Activated CD4-positive, alpha-beta T cell treated with anti-CD3 and anti-CD28 coated beads, Interleukin-2, amount 10 ng/mL, durations not matched to agents 7 days and 5 days (primary cell): ENCODE results near the gene NECTIN1. TPM values are rescaled to one million over a fixed set of nuclear protein-coding genes. Genes with fewer than 3 reads are reported as not detected.

ENCODE experiments used
- CTCF ChIA-PET: fragments of 350-600 bp; sonication (Branson Sonifier 250); formaldehyde crosslinking; loops from one replicate; lab custom pipeline; 2021; ENCODE audit warnings: antibody characterized with exemption; lab: Charles Lee
- POLR2A ChIA-PET: fragments of 350-600 bp; sonication (Branson Sonifier 250); formaldehyde crosslinking; loops from one replicate; lab custom pipeline; 2021; ENCODE audit warnings: antibody characterized with exemption; lab: Charles Lee
- DNase-seq: peaks from one replicate; pipeline ENCODE4 v3.0.0-alpha.2; 2020
- H3K27ac Mint-ChIP-seq: one replicate; pipeline ENCODE4 v1.8.0; 2021; ENCODE audit warnings: mild to moderate bottlenecking, moderate library complexity, mixed read lengths
- H3K27me3 Mint-ChIP-seq: one replicate; pipeline ENCODE4 v1.8.0; 2021; ENCODE audit warnings: mixed read lengths
- H3K36me3 Mint-ChIP-seq: one replicate; pipeline ENCODE4 v1.8.0; 2021; ENCODE audit warnings: low read depth, mixed read lengths
- H3K4me1 Mint-ChIP-seq: one replicate; pipeline ENCODE4 v1.8.0; 2021; ENCODE audit warnings: mixed read lengths
- H3K4me3 Mint-ChIP-seq: one replicate; pipeline ENCODE4 v1.8.0; 2021; ENCODE audit warnings: mild to moderate bottlenecking, moderate library complexity, mixed read lengths
- H3K9me3 Mint-ChIP-seq: one replicate; pipeline ENCODE4 v1.8.0; 2021; ENCODE audit warnings: mixed read lengths
- total RNA-seq, 2 experiments: library from RNA; stranded (reverse); gene quantifications; one replicate each; pipeline ENCODE4 v1.2.3, GENCODE V29; 2021

NECTIN1 gene
- total RNA-seq, 2 experiments from 2014 or later: 0.21 to 0.30 TPM

DNA sequence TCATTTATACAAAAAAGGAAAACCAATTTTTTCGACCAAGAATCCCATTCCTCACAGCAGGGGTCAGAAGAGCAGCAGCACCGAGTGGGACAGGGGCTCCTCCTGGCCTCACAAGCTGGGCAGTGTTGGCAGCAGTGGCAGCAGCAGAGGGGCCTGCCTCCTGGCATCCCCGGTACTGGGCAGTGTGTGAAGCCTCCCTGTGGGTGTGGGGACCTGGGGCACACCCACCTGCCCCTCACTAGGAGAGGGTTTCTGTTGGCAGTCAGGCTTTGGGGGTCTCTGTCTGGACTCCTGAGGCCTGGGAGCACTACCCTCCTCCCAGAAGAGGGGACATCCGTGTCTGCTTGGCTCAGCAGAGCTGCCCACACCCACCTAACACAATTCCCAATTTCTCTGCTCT is 67.8 kb downstream of the NECTIN1 start:
- Mint-ChIP-seq H3K27ac (no peak overlapping the region), H3K36me3 (no peaks in the 10 kb centered on the region)
- CTCF ChIA-PET: no interaction called here

DNA sequence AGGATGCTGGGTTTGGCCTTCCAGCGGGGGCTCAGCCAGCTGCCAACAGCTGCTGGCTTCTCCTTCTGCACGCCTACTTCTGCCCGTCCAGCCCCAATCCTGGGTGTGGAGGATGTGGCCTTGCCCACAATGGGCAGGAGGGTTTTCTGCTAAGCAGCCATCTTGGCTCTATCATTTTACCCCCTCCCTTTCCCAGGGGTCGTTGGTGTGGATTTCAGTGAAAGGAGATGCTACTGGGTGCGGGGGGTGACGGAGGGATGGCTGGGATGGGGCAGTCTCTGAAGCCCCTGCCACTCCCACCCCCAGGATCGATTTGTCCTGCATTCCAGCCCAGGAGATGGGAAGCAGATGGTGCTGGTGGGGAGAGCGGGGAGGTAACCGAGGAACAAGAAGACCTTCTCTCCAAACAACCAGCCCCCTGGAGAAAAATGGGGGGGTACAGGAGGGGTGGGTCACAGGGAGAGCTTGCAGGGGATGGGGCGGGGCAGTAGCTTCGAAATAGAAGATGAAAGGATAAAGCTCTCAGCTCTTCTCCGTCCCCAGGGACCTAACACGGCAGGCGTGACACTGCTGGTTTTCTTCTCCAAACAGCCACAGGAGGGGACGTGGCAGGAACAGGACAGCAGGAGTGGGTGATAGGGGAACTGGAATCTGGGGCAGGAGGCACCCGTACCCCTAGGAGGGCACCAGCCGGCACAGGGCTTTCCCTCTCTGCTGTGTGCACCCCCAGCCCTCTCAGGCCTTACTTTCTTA is 68.9 kb downstream of the NECTIN1 start:
- Mint-ChIP-seq H3K27me3 (no peaks in the 10 kb centered on the region), H3K36me3 (no peaks in the 10 kb centered on the region), H3K9me3 (no peaks in the 10 kb centered on the region), H3K27ac (no peak overlapping the region), H3K4me1 (no peaks in the 10 kb centered on the region), H3K4me3 (no peak overlapping the region)
- ChIA-PET POLR2A (no interaction called here), CTCF (no interaction called here)
- DNase-seq: no peak

More for the DNA sequence above, 67.8 kb downstream of the NECTIN1 start:
- no peak for DNase-seq
- H3K4me1 Mint-ChIP-seq: no peaks in the 10 kb centered on the region
- no peak overlapping the region for H3K4me3 Mint-ChIP-seq
- H3K9me3 Mint-ChIP-seq: no peaks in the 10 kb centered on the region
- POLR2A ChIA-PET: no interaction called here
- H3K27me3 Mint-ChIP-seq: no peaks in the 10 kb centered on the region

DNA sequence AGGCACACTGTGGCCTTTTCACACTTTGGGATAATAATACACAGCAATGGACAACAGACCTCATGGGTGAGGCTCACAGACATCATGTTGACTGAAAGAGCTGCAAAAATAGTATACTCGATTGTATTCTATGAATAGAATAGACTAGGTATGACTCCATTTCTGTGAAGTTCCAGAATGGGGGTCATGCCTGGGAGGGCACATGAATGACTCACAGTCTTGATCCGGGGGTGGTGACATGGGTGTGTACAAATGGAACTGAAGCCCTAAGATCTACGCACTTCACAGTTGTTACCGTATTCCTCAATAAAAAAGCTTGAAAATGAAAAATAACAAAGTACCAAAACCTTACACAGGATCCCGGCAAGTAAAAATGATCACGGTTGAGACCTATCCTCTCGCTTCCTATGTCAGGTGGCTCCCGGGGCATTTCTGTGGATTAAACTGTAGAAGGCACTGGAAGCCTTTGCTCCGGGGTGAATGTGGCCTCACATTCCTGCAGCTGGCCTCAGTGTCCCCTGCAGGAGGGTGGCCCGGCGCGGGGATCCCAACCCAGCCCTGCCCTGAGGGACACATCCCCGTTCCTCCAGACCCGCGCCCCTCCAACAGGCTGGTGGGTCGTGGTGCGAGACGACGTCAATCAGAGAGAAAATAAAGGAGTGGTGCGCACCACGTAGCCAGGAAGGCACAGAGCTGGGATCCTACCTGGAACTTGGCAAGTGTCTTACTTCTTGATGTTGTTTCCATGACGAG is 75.9 kb downstream of the NECTIN1 start:
- Mint-ChIP-seq H3K4me3 (no peak overlapping the region), H3K9me3 (no peaks in the 10 kb centered on the region), H3K27me3 (no peaks in the 10 kb centered on the region), H3K4me1 (no peaks in the 10 kb centered on the region), H3K36me3 (no peaks in the 10 kb centered on the region), H3K27ac (no peak overlapping the region)
- ChIA-PET CTCF (no interaction called here), POLR2A (no interaction called here)
- no peak for DNase-seq

DNA sequence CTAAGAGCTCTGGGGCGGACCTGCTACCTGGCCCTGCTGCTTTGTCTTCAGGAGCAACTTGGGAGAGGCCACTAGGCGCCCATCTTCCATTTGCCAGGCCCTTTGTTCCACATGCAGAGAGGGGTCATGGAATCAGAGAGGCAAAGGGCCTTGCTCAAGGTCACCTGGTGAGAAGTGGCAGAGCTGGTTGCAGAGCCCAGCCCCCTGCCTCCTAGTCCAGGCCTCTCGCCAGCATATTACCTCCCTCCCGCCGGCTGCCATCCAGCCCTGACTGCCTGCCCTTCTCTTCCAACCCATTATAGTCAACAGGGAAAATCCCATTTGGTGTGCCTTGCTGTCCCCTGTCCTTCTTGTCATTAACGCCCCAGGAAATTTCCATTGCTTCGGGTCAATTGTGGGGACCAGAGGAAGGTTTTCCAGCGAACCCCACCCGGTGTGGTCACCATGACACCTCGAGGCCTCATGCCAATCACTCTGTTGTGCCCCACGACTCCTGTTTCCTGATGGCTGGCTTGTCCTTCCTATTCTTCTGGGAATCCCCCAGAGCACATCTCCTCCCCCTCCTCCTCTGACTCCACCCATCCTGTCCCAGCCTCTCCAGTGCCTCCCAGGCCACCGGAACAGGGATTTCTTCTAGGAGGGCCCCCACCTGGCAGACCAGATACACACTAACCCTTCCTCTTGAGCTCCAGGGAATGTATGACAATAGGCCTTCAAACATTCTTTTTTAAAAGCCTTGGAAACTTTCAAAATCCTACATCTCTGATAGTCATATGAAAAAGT is 77.0 kb downstream of the NECTIN1 start:
- no peak for DNase-seq
- H3K36me3 Mint-ChIP-seq: no peaks in the 10 kb centered on the region
- H3K27me3 Mint-ChIP-seq: no peaks in the 10 kb centered on the region
- ChIA-PET CTCF (no interaction called here), POLR2A (no interaction called here)
- H3K27ac Mint-ChIP-seq: no peak overlapping the region
- no peaks in the 10 kb centered on the region for H3K4me1 Mint-ChIP-seq
- no peaks in the 10 kb centered on the region for H3K9me3 Mint-ChIP-seq
- H3K4me3 Mint-ChIP-seq: no peak overlapping the region

DNA sequence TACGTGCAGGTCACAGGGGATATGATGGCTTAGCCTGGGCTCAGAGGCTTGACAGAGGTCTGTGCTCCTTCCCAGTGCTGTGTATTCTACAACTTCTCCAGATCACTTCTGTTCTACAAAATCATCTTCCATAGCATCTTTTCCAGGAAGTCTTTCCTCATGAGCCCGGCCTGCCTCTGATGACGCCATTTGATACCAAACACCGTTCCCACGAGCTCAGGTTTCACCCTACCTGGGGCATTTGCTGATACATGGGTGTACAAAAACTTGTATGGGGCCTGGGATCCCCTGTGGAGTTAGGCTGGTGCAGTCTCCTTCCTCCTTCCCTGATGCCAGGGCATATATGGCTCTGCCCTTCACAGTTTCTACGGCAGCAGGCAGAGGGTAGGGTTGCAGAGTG is 78.7 kb downstream of the NECTIN1 start:
- Mint-ChIP-seq H3K4me1 (no peaks in the 10 kb centered on the region), H3K27me3 (no peaks in the 10 kb centered on the region), H3K4me3 (no peak overlapping the region), H3K9me3 (no peaks in the 10 kb centered on the region), H3K27ac (no peak overlapping the region), H3K36me3 (no peaks in the 10 kb centered on the region)
- ChIA-PET POLR2A (no interaction called here), CTCF (interaction anchor here (1.4 kb wide), 1 partner anchor 12 kb away, joined by 3 read pairs; no protein-coding TSS in a partner anchor)
- no peak for DNase-seq

DNA sequence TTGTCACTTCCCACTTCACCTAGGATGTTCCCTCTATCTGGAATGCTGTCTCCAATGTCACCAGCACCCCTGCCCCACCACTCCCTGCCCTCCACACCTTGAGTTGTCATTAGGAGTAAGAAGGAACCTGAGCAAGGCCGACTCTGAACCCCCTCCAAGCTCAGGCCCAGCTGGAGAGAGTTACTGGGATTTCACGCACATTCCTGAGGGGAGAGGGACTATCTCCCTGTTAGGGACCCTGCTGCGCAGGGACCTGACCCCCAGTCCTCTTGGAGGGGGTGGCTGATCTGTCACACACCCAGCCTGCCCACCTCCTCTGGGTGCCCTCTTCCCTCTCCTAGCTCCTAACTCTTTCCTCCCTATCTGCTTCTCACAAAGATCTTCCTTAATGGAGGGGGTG is 81.7 kb downstream of the NECTIN1 start:
- DNase-seq: no peak
- ChIA-PET CTCF (no interaction called here), POLR2A (no interaction called here)
- Mint-ChIP-seq H3K4me3 (no peak overlapping the region), H3K4me1 (no peaks in the 10 kb centered on the region), H3K27ac (no peak overlapping the region), H3K27me3 (no peaks in the 10 kb centered on the region), H3K9me3 (no peaks in the 10 kb centered on the region), H3K36me3 (no peaks in the 10 kb centered on the region)

DNA sequence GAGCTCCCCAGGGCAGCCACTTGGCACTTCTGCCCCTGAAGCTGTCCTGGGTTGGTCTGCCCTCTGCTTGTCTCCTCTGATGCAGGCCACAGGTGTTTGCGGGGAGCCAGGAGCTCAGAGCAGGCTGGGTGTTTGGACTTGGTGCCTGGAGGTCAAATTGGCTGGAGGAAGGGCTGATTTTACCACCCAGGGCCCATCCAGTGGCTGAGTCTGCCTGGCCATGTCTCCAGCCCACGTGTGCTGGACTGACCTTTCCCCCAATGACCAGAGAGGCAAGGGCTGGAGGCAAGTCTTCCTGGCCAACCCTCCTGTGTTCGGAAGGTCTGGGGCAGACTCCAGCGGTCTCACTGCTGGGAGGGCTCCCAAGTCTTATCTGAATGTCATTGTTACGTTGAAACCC is 84.0 kb downstream of the NECTIN1 start:
- CTCF ChIA-PET: no interaction called here

DNA sequence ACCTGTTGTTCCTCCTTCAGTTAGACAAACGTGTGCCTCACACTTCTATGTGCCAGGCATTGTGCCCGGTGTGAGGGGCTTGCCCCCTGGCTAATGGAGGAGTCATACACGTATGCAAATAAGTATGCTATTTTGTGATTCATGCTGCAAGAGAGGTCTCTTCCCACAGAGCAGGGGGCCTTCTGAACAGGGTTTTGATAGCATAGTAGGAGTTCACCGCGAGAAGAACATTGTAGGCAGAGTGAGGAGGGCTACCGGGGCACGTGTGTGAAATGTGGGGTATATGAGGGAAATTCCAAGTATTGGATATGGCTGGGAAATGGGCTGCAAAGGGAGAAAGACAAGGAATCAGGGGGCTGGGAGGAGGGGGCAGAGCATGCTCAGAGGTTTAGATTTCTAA is 84.5 kb downstream of the NECTIN1 start:
- Mint-ChIP-seq H3K27me3 (no peaks in the 10 kb centered on the region), H3K4me1 (no peaks in the 10 kb centered on the region), H3K27ac (no peak overlapping the region), H3K36me3 (no peaks in the 10 kb centered on the region), H3K9me3 (no peaks in the 10 kb centered on the region), H3K4me3 (no peak overlapping the region)
- ChIA-PET POLR2A (no interaction called here), CTCF (no interaction called here)
- DNase-seq: no peak

More for the DNA sequence above, 84.0 kb downstream of the NECTIN1 start:
- POLR2A ChIA-PET: no interaction called here
- Mint-ChIP-seq H3K27me3 (no peaks in the 10 kb centered on the region), H3K27ac (no peak overlapping the region), H3K4me3 (no peak overlapping the region), H3K4me1 (no peaks in the 10 kb centered on the region), H3K9me3 (no peaks in the 10 kb centered on the region), H3K36me3 (no peaks in the 10 kb centered on the region)
- DNase-seq: no peak

DNA sequence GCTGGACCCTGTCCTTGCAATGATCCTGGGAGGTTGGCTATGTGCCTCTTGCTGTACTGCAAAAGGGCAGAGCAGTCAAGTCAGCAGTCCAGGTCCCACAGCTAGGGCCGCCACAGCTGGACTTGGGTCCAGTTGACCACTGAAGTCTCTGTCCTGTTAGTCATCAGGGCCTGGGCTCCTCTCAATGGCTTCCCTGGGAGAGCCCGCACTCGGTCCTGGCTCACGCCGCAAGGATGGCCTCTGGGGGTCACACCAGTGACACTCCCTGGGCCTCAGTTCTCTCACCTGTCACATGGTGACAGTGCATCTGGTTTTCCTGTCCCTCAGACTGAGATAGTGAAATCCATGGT is 85.1 kb downstream of the NECTIN1 start:
- ChIA-PET CTCF (no interaction called here), POLR2A (no interaction called here)
- Mint-ChIP-seq H3K4me1 (no peaks in the 10 kb centered on the region), H3K27me3 (no peaks in the 10 kb centered on the region), H3K27ac (no peak overlapping the region), H3K9me3 (no peaks in the 10 kb centered on the region), H3K4me3 (no peak overlapping the region), H3K36me3 (no peaks in the 10 kb centered on the region)
- DNase-seq: no peak

DNA sequence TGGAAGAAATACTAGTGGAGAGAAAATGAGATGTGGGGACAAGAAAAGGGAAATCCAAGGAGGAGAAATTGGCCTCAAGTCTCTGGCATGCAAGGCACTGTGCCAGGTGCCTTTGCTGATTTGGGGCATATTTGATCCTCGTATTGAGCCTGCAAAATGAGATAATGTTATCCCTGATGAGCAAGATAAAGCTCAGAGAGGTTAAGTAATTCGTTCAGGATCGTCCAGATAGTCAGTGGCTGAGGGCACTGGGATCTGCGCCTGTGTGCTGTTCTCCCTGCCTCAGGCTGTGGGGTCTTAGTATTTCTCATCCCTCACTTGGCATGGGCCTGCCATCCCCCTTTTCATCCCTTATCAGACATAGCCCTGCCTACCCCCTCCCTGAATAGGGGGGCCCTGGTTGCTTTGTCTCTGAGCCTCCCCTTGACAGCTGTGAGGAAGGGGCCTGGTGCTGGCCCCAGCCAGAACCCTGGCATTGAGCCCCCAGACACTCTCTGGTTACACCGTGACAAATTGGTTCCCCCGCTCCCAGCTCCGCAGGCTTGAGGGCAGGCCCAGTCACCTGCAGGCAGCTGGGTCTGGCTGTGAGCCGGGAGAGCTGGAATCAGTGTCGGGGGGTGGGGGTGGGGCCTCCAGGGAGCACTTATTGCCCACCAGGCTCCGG is 85.7 kb downstream of the NECTIN1 start:
- POLR2A ChIA-PET: no interaction called here
- Mint-ChIP-seq H3K27me3 (no peaks in the 10 kb centered on the region), H3K4me1 (no peaks in the 10 kb centered on the region), H3K36me3 (no peaks in the 10 kb centered on the region), H3K4me3 (no peak overlapping the region), H3K27ac (no peak overlapping the region), H3K9me3 (no peaks in the 10 kb centered on the region)
- no peak for DNase-seq
- CTCF ChIA-PET: no interaction called here

DNA sequence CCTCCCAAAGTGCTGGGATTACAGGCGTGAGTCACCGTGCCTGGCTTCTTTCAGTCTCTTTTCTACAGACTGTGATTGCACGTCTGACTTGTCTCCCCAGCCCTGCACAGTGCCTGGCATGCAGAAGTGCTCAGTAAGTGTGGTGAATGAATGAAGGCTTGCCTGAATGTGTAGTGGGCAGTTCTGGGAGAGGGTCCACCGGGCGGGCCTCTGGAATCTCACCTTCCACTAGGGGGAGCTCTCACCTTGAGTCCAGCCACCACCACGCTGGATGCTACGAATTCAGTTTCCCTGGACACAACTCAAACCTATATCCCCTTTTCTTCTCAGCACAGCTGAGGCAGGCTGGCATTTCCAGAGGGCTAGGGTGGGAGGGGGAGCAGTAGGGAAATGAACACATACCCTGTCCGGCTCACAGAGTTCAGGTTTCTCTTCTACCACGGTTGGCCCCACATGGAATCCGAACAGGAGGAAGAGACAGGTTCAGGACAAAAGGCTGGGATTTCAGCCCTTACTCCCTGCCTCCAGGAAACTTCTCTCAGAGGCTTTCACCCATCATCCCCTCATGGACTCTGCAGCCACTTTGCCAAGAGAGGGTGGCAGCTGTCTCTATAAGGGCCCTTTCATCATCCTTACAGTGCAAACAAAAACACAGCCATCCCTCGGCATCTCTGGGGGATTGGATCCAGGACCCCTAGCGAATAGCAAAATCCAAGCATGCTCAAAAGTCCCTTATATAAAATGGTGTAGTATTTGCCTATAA is 86.8 kb downstream of the NECTIN1 start:
- no peaks in the 10 kb centered on the region for H3K36me3 Mint-ChIP-seq
- H3K27me3 Mint-ChIP-seq: no peaks in the 10 kb centered on the region

DNA sequence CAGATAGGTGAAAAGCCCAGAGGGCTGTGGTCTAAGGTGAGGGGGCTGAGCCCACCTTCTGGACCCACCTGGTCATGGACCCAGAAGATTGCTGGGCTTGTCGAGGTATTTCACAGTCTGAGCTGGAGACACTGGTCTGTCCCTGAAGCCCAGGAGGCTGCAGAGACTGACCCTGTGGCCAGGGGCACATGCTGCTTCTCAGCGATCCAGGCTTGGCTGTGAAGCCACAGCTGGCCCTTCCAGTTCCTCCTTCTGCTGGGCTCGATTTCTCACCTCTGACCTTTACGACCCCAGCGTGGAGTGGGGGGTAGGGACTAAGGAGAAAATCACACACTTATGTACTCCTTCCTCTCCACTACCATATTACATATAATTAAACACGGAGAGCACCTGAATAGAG is 88.5 kb downstream of the NECTIN1 start:
- ChIA-PET POLR2A (no interaction called here), CTCF (interaction anchor here (0.7 kb wide), 1 partner anchor 468 kb away, joined by 3 read pairs; no protein-coding TSS in a partner anchor)
- Mint-ChIP-seq H3K4me3 (no peak overlapping the region), H3K27me3 (no peaks in the 10 kb centered on the region), H3K36me3 (no peaks in the 10 kb centered on the region), H3K4me1 (no peaks in the 10 kb centered on the region), H3K9me3 (no peaks in the 10 kb centered on the region), H3K27ac (no peak overlapping the region)
- no peak for DNase-seq

More for the DNA sequence above, 86.8 kb downstream of the NECTIN1 start:
- ChIA-PET CTCF (interaction anchor here (0.6 to 1.6 kb wide), 5 partner anchors 16 to 466 kb away, joined by 3 to 8 read pairs (median 3); partner anchors contain the start of gene NECTIN1), POLR2A (no interaction called here)
- no peak overlapping the region for H3K4me3 Mint-ChIP-seq
- DNase-seq: peak; percentile 11
- H3K9me3 Mint-ChIP-seq: no peaks in the 10 kb centered on the region
- H3K4me1 Mint-ChIP-seq: no peaks in the 10 kb centered on the region
- H3K27ac Mint-ChIP-seq: no peak overlapping the region
